ENCODE results near the gene COL4A2.
"Not testable (repeated sequence)": the region's sequence is repeated elsewhere in the genome, so short reads cannot be mapped to it uniquely, and the experiment has no call there.

Gene COL4A2

GRCh38 chr13:110306340-110306959 is 634 bp upstream of the COL4A2 start:
- no peak for DNase-seq (ENCODE audit: low read depth in 2 of 3, low spot score in 1 of 3)

DNA sequence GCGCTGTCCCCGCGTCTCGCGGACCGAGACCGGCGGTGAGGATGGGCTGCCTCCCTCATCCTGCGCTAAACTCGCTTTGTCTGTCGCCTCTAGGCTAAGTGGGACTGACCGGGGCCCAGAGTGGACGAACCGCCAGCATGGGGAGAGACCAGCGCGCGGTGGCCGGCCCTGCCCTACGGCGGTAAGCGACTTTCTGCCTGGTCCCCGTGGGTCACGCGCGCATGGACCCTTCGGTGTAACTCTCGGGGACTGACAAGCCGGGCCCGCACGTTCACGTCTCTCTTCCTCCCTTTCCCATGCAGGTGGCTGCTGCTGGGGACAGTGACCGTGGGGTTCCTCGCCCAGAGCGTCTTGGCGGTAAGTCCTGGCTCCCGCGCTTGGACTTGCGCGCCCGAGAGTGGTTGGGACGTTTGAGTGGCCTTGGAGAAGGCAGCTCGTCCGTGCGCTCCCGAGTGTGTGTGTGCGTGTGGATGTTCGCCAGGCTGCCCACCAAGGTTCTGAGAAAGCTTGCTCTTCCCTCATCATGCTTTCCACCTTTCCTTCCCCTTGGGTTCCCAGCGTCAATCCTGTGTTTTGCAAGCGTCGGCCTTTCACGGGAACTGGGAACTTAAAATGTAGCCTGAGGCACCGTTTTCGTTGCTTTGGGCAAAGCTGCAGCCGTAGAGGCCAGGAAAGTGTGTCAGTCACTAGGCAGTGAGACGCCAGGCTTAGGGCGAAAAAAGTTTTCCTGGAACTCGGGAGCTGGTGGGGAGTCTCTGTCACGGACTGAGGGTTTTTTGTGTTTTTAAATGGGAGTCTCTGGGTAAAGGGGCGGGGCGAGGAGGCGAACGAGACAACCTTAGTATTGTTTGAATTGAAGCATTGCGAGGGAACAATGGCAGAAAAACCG is 927 bp downstream of the COL4A2 start:
- DNase-seq (ENCODE audit: low read depth in 2 of 3, low spot score in 1 of 3) = no peak

- no peak for DNase-seq (ENCODE audit: low read depth in 2 of 3, low spot score in 1 of 3)
These were observed 1.7 kb downstream of the COL4A2 start for GRCh38 chr13:110308656-110309359.

GRCh38 chr13:110309661-110310524 is 2.8 kb downstream of the COL4A2 start:
- DNase-seq (ENCODE audit: low read depth in 2 of 3, low spot score in 1 of 3) = no peak

DNA sequence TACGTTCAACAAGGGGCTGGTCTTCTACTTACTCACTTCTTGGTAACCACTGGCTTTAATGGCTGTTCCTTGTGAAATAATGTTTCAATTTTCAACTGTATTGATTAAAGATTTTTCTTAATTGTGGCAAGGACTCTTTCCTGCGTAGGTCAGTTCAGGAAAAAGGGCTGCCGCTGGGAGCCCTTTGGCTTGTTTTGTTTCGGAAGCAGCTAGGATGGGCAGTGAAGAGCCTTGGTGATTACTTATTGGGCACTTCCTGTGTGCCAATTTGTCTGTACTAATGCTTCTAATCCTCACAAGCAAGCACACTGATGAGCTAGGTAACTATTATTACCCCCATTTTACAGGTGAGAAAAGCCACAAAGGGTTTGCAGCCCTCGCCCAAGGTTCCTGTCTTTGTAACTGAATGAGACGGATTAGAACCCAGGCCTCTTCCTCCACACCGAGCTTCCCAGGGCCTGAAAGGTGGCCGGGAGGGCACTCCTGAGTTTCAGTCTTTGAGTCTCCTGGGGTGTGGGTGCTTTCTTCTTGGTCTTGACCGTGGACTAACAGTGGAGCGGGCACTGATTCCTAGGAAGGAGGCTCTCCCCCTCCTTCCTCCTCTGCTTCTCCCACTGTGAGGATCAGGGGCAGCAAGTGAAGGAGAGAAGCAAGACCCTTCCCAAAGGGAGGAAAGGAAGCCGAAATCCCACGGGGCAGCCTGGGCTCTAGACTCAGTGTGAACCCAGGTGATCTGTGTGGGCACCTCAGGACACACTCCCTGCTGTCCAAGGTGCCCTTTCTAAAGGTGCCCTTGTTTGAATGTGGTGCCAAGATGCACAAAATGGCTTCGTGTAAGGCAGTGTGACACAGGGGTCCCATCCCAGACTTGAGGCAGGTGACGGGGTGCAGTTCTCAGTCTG is 3.7 kb downstream of the COL4A2 start:
- no peak for DNase-seq (ENCODE audit: low read depth in 2 of 3, low spot score in 1 of 3)

DNA sequence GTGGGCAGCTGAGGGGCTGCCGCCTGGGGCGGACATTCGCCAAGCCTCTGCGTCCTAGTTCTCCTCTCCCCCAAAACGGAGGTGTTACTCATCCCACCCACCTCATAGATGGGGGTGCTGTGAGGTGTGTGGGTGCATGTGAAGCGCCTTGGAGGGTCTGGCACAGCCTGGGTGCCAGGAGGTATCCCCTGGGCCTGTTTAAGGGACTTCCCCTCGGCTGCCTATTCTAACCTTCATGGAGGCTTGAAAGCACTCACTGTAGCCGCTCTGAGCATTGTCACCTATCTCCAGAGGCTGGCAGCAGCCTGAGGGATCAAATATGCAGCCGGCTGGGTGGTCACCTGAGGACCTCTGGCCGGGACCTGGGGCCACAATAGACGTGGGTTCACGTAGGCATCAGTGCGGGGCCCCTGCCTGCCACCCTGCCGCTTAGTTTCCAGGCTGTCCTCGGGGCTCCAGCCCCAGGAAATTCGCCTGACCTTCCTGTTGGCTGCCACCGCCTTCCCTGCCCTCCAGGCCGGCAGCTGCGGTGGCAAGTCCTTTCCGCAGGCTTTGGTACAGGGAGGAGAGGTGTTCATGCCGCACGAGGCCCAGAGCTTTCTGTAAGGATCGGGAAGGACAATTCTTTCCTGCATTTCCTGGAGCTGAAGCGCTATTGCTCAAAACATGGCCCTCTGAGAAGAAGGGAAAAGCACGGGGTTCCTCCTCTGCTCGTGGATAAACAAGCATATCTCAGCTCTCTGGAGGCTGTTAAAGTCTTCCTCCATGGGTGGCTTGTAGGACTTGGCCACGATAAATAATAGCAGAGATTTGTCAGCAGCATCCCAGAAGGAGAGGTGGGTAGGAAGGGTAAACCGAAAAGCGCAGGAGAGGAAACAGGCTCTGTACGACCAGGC is 4.6 kb downstream of the COL4A2 start:
- DNase-seq (ENCODE audit: low read depth in 2 of 3, low spot score in 1 of 3) = no peak

DNA sequence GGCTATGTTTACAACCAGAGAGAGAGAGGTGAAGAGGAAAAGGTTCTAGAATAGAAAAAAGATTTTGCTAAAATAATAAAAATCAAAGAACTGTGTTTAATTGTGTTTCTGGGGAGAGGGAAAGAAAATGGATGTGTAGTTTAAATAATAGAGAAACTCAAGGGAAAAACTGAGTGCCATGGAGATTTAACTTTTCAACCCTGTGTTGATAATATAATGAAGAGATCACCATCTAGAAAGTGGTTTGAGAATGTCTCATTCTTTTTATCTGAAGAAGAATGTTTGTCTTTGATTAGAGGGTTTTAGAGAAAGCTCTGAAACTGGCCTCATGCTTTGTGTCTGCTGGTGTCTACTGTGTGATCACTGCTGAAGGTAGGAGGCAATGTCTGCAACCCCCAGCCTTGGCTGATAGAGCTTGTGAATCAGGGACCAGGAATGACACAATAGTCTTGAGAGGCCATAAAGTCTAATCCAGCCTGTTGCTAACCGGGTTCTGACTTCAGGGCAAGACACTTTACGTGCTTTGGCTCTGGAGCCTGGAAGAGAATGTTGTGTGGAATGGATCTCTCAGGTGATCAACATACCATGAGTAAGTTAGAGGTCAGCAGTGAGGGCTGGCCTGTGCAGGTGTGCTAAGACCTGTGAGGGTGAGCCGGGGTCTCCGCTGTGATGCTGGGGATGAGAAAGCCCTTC is 5.4 kb downstream of the COL4A2 start:
- no peak for DNase-seq (ENCODE audit: low read depth in 2 of 3, low spot score in 1 of 3)

DNA sequence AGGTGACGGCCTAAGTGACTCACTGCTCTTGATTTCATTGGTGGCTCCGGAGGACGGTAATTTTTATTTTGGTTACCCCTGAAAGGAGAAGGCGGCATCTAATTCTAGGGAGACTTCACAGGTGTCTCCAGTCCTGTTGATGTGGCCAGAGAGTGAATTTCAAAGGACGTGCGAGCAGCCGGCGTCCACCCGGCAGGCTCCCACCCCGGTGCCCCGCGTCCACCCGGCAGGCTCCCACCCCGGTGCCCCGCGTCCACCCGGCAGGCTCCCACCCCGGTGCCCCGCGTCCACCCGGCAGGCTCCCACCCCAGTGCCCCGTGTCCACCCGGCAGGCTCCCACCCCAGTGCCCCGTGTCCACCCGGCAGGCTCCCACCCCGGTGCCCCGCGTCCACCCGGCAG is 6.2 kb downstream of the COL4A2 start:
- DNase-seq (ENCODE audit: low read depth in 2 of 3, low spot score in 1 of 3) = not testable (repeated sequence)

DNA sequence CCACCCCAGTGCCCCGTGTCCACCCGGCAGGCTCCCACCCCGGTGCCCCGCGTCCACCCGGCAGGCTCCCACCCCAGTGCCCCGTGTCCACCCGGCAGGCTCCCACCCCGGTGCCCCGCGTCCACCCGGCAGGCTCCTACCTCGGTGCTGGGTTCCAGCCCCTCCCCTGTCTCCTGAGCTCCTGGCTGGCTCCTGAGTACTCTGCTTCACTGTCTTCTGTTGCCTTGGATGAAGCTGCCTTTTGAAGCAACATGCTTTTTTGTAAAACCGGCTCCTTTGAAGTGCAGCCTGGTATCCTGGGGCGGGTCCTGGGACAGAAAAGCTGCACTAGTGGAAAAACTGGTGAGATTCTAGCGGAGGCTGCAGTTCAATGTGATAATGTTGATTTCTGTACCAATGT is 6.6 kb downstream of the COL4A2 start:
- not testable (repeated sequence) for DNase-seq (ENCODE audit: low read depth in 2 of 3, low spot score in 1 of 3)

DNA sequence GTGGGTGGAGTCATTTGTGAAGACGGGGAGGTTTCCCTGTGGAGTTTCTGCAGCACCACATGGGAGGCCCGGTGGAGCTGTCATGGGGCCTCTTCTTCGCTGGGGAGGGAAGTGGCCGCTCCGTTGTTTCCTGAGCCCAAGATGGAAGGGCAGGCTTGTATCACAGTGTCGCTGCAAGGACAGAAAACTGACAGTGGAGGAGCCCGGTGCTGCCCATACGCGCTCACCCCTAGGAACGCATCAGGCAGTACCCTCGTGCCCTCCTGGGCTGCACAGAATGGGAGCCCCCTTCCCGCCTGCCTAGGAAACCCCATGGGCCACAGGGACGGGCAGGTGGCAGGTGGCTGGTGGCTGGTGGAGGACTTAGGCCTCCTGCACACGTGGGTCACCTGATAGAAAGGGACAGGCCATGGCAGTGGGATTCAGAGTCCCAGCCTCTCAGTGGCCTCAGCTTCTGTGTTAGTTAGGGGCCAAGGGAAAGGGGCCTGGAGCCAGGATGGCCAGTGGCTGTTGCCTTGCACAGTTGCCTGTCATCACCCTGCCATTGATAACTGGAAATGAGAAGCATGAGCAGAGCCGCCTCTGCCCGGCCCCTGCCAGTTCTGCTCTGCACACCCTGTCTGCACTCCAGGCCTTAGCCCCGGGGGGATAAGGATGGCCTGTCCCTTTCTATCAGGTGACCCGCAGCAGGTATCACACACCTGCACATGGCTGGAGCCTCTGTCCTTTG is 7.6 kb downstream of the COL4A2 start:
- no peak for DNase-seq (ENCODE audit: low read depth in 2 of 3, low spot score in 1 of 3)

GRCh38 chr13:110316196-110316595 is 9.1 kb downstream of the COL4A2 start:
- DNase-seq (ENCODE audit: low read depth in 2 of 3, low spot score in 1 of 3) = no peak

DNA sequence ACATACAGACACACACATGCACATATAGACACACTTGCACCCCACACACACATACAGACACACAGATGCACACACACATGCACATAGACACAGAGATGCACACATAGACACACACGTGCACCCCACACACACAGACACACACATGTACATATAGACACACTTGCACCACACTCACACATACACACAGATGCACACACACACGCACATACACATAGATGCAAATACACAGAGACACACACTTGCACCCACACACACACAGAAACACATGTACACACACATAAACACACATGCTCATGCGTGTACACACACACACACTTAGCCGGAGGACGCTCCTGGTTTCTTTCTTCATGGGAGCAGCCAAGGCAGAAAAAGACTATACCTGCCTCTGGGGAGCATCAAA is 10.0 kb downstream of the COL4A2 start:
- DNase-seq (ENCODE audit: low read depth in 2 of 3, low spot score in 1 of 3) = no peak

DNA sequence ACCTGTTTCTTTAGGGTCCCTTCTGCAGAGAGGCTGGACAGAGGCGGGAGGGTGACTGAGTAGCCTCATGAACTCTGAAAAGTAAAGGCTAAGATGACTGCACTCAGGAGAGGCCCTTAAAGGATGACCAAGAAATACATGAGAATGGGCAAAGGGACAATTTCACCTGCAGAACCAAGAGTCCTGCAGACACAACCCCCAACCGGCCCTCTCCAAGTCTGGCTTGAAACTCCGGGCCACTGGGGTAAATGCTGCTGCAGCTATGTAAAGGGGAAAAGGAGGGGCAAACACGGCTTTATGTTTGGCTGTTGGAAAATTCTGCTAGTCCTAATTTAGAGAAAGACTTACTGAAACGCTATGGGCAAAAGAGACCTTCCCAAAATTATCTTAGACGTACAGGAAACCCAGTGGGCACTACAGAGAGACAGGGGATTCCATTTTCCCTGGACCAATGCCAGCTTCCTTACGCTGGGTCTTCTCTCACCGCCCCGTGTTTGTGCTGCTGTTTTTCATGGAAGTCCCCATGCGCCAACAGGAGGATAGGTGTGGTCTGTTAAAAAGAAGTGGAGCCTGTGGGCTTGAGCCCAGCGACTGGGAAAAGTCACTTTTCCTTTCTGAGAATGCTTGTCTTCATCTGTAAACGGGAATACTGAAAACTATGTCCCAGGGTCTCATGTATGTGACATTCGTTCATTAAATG is 10.6 kb downstream of the COL4A2 start:
- no peak for DNase-seq (ENCODE audit: low read depth in 2 of 3, low spot score in 1 of 3)

- no peak for DNase-seq (ENCODE audit: low read depth in 2 of 3, low spot score in 1 of 3)
These were observed 11.8 kb downstream of the COL4A2 start for GRCh38 chr13:110318920-110319319.

DNA sequence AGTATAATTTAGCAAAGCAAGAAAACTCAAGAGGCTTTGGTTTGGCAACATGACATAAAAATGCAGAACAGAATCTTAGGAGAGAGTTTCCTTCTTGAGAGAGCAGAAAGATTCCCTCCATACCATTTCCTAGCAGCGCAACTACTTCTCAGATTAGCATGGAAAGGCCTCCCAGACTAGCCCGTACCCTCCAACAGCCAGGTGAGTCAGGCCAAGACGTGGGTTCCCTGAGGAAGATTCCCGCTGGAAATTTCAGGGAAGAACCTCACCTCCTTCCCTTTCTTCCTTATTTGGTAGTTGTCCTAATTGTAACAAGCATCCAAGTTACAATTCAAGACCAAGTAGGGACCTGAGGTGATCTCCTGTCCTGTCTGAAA is 12.3 kb downstream of the COL4A2 start:
- DNase-seq (ENCODE audit: low read depth in 2 of 3, low spot score in 1 of 3) = no peak

- peak in 2 of 3 donors; percentile 33 for DNase-seq (ENCODE audit: low read depth in 2 of 3, low spot score in 1 of 3)
These were observed 12.9 kb downstream of the COL4A2 start for GRCh38 chr13:110319774-110320509.

DNA sequence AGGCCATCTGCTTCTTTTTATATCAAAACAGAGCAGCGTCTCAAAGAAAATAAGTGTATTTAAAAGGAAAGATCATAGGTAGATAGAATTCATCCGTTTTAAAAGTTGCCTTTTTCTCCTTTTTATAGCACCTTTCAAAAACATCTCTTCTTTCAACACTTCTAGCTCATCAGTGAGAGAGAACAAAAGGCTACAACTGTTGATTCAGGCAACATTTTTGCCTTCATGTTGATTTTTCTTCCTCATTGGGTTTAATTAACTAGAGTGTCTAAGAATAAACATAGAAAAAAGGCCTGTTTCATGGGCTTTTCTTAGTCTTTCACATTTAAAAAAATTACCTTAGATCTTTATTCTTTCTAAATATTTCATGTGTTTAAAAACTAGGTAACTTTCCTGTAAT is 13.6 kb downstream of the COL4A2 start:
- no peak for DNase-seq (ENCODE audit: low read depth in 2 of 3, low spot score in 1 of 3)
